ENCODE measurements around the gene PCNX1. TPM values are rescaled to one million over a fixed set of nuclear protein-coding genes. Genes with fewer than 3 reads are reported as not detected.

Gene PCNX1
- total RNA-seq, 4 donors from 2014 or later = 9.1 to 41.8 (median 18.9) TPM

DNA sequence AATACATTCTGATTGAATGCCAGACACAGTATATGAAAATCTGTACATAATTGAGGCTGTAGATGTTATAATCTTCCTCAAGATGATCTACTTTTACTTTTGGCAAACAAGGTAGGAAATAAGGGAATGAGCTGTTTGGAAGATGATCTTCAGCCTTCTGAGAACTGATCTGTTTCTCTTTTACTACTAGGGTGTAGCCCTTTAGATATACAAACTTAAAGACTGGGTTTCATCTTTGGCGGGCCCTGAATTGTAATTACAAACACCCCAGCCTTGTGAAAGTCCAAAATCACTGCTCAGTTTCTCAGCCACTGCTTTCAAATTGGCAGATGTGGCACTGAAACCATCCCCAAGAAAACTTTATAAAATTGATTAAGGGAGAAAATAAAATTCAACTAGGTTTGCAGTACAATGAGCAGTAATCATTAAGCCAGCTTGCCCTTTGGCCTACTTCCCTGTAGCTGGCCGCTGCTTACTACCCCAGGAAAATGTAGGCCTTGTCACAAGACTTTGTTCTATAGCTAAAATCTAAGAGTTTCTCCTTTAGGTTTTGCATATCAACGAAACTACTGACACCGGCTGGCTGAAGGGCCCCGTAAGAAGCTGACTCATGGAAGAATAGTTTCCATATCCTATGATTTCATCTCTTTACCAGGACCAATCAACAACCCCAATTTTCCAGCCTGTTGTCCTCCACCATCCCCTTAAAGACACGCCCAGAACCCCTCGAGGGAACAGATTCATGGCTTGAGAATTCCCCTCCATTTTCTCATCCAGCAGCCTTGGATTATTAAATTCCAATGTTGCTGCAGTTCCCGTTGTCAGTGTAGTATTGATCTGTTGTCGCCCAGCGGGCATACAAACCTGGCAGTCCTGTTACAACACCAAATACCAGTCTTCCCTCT, 210.8 kb downstream of the PCNX1 start:
- intact Hi-C loops (cut with DNase I) = no loop called here

DNA sequence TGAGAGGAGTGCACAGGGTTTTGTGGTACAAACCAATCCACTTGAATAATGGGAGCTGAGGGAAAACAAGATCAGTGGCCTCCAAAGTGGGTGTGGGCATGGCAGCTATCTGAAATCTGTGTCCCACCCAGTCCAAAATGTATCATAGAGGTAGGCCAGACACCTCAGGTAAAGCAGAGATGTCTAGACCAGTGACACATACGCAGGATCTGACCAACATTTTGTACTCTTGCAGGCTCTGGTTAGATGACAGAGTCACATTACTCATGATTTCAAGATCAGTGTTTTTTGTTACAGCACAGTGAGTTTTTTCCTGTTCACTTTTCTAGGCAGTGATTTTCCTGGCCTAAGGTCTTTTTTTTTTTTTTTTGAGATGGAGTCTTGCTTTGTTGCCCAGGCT, 211.8 kb downstream of the PCNX1 start:
- no peak overlapping the region for H3K27ac ChIP-seq
- no peaks in the 10 kb centered on the region for H3K27me3 ChIP-seq
- H3K4me1 ChIP-seq = peaks cover 0 to 8% (median 0%) of the 10 kb centered on the region in 3 donors
- no peak overlapping the region for H3K4me3 ChIP-seq
- intact Hi-C loops (cut with DNase I) = no loop called here
- no peak for DNase-seq
- H3K9me3 ChIP-seq = peaks cover 0 to 5% (median 0%) of the 10 kb centered on the region in 3 donors
- WGBS, 2 donors = 81 to 100% methylated on average over 1 of the region's 1 CpG
- H3K36me3 ChIP-seq = peaks cover 0 to 6% (median 0%) of the 10 kb centered on the region in 3 donors
- TF ChIP-seq, protein P1, sequence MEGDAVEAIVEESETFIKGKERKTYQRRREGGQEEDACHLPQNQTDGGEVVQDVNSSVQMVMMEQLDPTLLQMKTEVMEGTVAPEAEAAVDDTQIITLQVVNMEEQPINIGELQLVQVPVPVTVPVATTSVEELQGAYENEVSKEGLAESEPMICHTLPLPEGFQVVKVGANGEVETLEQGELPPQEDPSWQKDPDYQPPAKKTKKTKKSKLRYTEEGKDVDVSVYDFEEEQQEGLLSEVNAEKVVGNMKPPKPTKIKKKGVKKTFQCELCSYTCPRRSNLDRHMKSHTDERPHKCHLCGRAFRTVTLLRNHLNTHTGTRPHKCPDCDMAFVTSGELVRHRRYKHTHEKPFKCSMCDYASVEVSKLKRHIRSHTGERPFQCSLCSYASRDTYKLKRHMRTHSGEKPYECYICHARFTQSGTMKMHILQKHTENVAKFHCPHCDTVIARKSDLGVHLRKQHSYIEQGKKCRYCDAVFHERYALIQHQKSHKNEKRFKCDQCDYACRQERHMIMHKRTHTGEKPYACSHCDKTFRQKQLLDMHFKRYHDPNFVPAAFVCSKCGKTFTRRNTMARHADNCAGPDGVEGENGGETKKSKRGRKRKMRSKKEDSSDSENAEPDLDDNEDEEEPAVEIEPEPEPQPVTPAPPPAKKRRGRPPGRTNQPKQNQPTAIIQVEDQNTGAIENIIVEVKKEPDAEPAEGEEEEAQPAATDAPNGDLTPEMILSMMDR (IDR thresholded peaks at IDR 0.05) = no peak
- TF ChIP-seq POLR2A (IDR thresholded peaks at IDR 0.05) = no peak

More for the DNA sequence above, 210.8 kb downstream of the PCNX1 start:
- TF ChIP-seq, protein P1 (IDR thresholded peaks at IDR 0.05) = no peak
- no peak for TF ChIP-seq POLR2A (IDR thresholded peaks at IDR 0.05)
- DNase-seq = no peak
- 69 to 77% methylated on average over 10 of the region's 10 CpGs for WGBS, 2 donors
- no peak overlapping the region for H3K27ac ChIP-seq
- no peak overlapping the region for H3K4me3 ChIP-seq
- H3K27me3 ChIP-seq = no peaks in the 10 kb centered on the region
- H3K36me3 ChIP-seq = peaks cover 0 to 9% (median 0%) of the 10 kb centered on the region in 3 donors
- H3K4me1 ChIP-seq = peaks cover 0 to 8% (median 0%) of the 10 kb centered on the region in 3 donors
- peaks cover 0 to 5% (median 0%) of the 10 kb centered on the region in 3 donors for H3K9me3 ChIP-seq

DNA sequence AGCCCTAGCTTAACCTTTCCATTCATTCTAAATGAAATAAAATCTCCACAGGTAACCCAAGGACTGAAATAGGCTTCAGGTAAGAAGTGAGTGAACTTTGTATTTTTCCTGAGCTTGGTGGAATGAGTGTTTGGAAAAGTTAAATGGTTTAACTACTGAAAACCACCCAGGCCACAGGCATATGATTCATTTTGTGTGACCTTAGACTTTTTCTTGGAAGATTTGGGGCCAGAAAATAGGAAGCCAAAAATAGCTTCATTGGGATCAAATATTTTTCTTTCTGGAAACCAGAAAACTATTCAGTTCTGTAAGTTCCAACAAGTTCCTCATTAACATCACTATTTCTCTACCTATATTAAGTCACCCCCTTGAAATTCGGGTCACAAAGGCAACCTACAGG, 212.6 kb downstream of the PCNX1 start:
- 90% methylated on average over 1 of the region's 1 CpG for WGBS, 2 donors
- H3K36me3 ChIP-seq = no peaks in the 10 kb centered on the region
- TF ChIP-seq, protein P1 (IDR thresholded peaks at IDR 0.05) = no peak
- TF ChIP-seq POLR2A (IDR thresholded peaks at IDR 0.05) = no peak
- H3K4me1 ChIP-seq = peaks cover 0 to 8% (median 0%) of the 10 kb centered on the region in 3 donors
- DNase-seq = no peak
- intact Hi-C loops (cut with DNase I) = no loop called here
- no peak overlapping the region for H3K27ac ChIP-seq
- H3K27me3 ChIP-seq = no peaks in the 10 kb centered on the region
- peaks cover 0 to 5% (median 0%) of the 10 kb centered on the region in 3 donors for H3K9me3 ChIP-seq
- H3K4me3 ChIP-seq = no peak overlapping the region

DNA sequence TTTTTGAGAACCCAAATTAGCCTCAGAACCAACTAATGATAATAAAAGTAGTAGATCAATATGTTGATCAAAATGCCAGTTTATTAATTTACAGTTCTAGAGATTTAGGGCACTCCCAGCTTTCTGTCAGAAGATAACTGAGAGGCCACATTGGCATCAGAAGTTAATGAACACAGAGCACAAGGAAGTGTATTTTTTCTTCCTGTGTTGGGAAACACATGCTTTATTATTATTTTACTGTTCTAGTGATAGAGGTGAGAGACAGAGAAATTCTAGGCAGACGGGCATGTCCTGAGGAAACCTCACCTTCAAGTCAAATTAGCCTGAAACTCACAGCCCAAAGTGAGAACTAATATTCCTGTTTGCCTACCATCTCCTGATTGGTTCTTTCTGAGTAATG, 213.7 kb downstream of the PCNX1 start:
- WGBS, 2 donors = 71 to 83% methylated on average over 1 of the region's 1 CpG
- H3K27me3 ChIP-seq = no peaks in the 10 kb centered on the region
- TF ChIP-seq POLR2A (IDR thresholded peaks at IDR 0.05) = no peak
- DNase-seq = no peak
- peaks cover 0 to 5% (median 0%) of the 10 kb centered on the region in 3 donors for H3K9me3 ChIP-seq
- intact Hi-C loops (cut with DNase I) = no loop called here
- H3K4me1 ChIP-seq = peaks cover 0 to under 1% (median 0%) of the 10 kb centered on the region in 3 donors
- H3K36me3 ChIP-seq = no peaks in the 10 kb centered on the region
- H3K4me3 ChIP-seq = no peak overlapping the region
- no peak overlapping the region for H3K27ac ChIP-seq

DNA sequence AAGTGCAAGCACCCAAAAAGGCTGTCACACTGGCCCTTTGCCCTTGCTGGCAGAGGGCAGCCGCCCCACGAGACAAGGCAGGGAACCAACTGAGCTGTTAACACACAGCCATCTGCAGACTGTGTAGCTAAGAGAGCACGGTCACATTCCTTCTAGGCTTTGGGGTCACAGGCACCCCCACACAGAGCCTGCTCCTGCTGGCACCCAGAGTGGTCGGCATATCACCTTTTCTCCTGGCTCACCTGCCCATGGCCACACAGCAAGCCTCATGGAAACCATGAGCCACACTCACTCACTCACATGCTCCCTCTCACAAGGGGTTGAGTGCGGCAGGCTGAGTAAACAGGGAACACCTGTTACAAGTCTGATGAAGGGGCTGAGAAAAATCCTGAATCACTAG, 214.5 kb downstream of the PCNX1 start:
- DNase-seq = no peak
- Histone ChIP-seq H3K36me3 (no peaks in the 10 kb centered on the region), H3K27me3 (no peaks in the 10 kb centered on the region), H3K9me3 (peaks cover 0 to 5% (median 0%) of the 10 kb centered on the region in 3 donors), H3K27ac (no peak overlapping the region), H3K4me1 (no peaks in the 10 kb centered on the region), H3K4me3 (no peak overlapping the region)
- TF ChIP-seq POLR2A (IDR thresholded peaks at IDR 0.05) = no peak
- TF ChIP-seq, protein P1 (IDR thresholded peaks at IDR 0.05) = no peak
- intact Hi-C loops (cut with DNase I) = no loop called here
- WGBS, 2 donors = 91 to 97% methylated on average over 3 to 5 of the region's 5 CpGs

Data from esophagus squamous epithelium (tissue), 5 donors.